Ramos (cell line): ENCODE measurements around the gene LRRC52.

Experiments used
- in situ Hi-C: fragments of 300-500 bp; cut with MboI; formaldehyde crosslinking; loops from one replicate; pipeline ENCODE4 v1.14.3; 2022; ENCODE audit warnings: low sequenced_read_pairs; ENCODE audit not compliant: unreplicated experiment

Gene LRRC52

GRCh38 chr1:165537356-165538109 is 6.3 kb upstream of the LRRC52 start:
- in situ Hi-C loops: no loop called here

DNA sequence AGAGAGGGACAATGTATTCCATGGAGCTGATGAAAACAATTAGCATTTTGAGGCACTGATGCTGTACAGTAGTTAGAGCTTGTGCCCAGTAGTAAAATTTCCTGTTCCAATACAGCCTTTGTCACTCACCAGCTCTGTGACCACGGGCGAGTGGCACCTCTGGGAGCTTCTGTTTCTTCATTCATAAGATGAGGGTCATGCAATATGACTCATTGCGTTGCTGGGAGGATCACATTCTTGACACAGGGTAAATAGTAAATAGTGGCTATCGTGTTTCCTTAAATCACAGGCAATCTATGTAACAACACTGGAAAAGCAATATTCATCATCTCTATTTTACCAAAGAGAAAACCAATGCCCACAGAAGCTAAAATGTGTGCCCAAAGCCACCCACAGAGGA is 4.5 kb upstream of the LRRC52 start:
- in situ Hi-C loops: no loop called here

- in situ Hi-C loops: no loop called here
Observed at GRCh38 chr1:165539908-165540307, 3.9 kb upstream of the LRRC52 start.

GRCh38 chr1:165542015-165542631 is 1.7 kb upstream of the LRRC52 start:
- in situ Hi-C loops: no loop called here

- in situ Hi-C loops: no loop called here
Observed at GRCh38 chr1:165542647-165543046, 1.2 kb upstream of the LRRC52 start.

DNA sequence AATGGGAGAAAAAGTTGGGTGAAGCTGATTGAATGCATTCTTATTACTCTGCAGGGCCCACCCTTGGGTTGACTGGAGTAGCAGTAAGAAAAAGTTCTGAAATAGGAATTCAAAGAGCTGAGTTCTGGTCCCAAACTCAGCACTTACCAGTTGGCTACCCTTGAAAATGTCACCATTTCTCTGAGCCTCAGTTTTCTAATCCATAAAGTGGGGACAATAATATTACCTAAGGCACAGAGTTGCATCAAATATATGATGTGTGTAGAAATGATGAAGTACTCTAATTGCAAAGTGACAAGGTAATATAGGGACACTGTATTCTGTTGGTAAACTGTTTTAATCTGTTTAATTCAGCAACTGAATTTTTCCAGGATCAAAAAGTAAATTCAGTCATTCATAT is 1.2 kb downstream of the LRRC52 start:
- in situ Hi-C loops: no loop called here

DNA sequence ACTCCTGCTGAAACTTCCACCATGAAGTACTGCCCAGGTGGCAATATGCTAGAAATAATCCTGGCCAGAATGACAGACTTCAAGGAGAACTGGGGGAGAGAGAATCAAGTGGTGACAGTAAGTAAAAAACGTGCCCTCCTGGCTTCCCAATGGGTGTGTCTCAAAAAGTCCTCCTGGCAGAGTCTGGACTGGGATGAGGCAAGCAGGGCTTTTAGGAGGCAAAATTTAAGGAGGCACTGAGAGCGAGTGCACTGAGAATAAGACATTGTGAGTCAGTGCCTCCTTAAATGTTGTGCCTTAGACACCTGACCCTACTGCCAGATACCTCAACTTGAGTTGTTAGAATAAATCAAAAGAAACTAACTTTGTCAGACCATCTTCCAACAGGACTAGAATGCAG is 2.2 kb downstream of the LRRC52 start:
- in situ Hi-C loops: no loop called here

- in situ Hi-C loops: no loop called here
Observed at GRCh38 chr1:165549973-165550372, 6.2 kb downstream of the LRRC52 start.

- in situ Hi-C loops: no loop called here
Observed at GRCh38 chr1:165551469-165551868, 7.7 kb downstream of the LRRC52 start.

GRCh38 chr1:165560883-165561656 is 17.3 kb downstream of the LRRC52 start:
- in situ Hi-C loops: no loop called here

DNA sequence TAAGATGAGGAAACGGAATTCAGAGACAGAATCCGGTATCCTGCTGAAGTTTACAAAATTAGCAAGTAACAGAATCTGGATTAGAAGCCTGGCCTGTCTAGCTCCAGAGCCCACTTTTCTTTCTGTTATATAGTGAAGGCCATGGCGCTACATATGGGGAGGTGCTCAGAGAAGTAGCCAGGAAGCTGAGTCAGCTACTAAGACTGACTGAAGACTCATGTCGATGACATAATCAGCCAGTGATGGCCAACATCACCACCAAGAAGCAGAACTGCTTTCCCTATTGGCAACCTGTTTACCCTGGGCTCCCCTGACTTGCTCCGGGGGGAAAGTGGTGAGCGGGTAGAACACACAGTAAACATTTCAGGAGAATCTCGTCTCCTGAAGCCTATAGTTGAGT is 18.8 kb downstream of the LRRC52 start:
- in situ Hi-C loops: no loop called here

GRCh38 chr1:165563551-165563950 is 19.8 kb downstream of the LRRC52 start:
- in situ Hi-C loops: no loop called here

- in situ Hi-C loops: no loop called here
Observed at GRCh38 chr1:165564561-165564960, 20.8 kb downstream of the LRRC52 start.

DNA sequence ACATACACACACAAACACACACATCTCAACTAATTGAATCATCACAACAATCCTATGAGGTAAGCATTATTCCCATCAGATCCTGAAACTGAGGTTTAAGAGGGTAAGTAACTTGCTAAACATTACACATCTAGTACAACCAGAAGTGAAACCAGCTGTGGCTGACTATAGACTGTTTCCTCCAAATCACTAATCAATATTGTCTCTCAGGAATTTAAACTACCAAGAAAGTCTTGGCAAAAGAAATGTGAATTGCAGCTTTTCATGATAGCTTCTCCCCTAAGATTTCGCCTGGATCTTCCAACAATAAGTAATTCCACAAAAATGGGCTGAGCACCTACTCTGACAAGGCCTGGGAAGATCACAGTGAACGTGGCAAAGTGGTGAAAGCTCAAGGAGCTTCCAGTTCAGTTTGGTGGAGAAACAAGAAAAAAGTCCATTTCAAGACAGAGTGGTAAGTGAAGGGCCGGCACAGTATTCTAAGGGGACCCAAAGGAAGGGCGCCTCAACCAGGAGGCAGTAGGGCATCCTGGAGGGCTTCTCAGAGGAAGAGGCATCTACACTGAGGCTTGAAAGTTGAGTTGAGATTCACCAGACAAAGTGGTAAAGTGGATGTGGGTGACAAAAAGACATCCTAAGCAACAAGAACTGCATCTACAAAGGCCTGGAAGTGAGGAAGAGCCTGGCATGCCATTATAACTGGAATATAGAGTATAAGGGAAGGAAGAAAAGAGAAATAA is 22.1 kb downstream of the LRRC52 start:
- in situ Hi-C loops: no loop called here

DNA sequence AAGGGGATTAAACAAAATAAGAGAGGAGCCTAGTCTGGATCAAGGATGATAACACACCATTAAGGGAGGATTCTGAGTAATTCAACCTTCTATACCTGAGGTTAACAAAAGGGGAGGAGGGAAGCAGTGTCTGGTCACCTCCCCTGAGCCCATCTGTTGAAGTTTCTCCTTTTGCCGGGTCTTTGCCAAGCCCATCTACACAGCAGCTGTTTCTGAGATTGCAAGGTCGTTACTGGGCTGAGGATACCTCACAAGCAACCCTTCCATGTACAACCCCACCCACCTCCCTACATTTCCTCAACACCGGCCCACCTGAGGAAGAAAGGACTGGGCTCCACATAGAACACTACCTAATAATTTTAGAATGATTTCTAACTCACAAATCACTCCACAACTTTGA is 26.3 kb downstream of the LRRC52 start:
- in situ Hi-C loops: no loop called here

- in situ Hi-C loops: no loop called here
Observed at GRCh38 chr1:165573787-165574186, 30.0 kb downstream of the LRRC52 start.

GRCh38 chr1:165574295-165574694 is 30.5 kb downstream of the LRRC52 start:
- in situ Hi-C loops: no loop called here

- in situ Hi-C loops: no loop called here
Observed at GRCh38 chr1:165575468-165576099, 31.8 kb downstream of the LRRC52 start.

DNA sequence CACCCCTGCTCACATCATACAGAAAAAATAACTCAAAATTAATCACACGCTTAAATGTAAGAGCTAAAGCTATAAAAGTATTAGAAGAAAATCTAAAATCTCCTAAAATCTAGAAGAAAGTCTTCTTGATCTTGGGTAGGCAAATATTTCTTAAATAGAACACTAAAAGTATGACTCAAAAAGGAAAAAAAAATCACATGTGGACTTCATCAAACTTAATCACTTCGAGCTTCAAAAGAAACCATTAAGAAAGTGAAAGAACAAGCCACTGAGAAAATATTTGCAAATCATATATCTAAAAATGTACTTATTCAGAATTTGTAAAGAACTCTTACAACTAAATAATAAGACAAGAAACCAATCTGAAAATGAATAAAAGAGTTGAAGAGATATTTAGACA is 32.7 kb downstream of the LRRC52 start:
- in situ Hi-C loops: no loop called here

DNA sequence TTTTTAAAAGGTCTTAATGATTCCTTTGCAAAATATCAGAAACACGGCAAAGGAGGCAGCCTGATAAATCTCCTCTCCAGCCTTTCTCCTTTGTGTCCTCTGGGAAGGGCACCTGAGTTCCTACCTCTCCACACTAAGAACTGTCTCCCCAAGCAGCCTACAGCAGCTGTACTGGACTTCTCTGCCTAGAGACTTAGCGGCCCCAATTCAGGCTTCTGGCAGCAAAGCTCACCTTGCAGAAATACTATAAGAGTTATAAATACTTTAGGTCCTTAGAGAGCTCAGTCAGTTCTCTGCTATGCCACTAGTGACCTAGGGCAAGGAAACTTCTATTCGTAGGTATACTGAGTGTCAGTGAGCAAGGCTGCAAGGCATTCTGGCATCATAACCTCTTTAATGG is 33.9 kb downstream of the LRRC52 start:
- in situ Hi-C loops: no loop called here
